Measurements from ENCODE around the gene BTN1A1. TPM values are rescaled to one million over a fixed set of nuclear protein-coding genes. Genes with fewer than 3 reads are reported as not detected.

The BTN1A1 gene
- total RNA-seq, 1 experiment from 2014 or later, result 0.10 TPM

GRCh38 chr6:26476896-26477295, 23.2 kb upstream of the BTN1A1 start:
- TF ChIP-seq SIN3A (IDR thresholded peaks at IDR 0.05; ENCODE audit: borderline replicate concordance, insufficient read depth, low read depth, low read length) (no peak), POLR2AphosphoS5 (IDR thresholded peaks at IDR 0.05; ENCODE audit: low read depth, low read length) (no peak)
- Histone ChIP-seq H3K9me3 (ENCODE audit: control insufficient read depth, insufficient read depth, low read depth, low read length) (peaks cover 3% of the 10 kb centered on the region; the same call in 1 of the 2 replicates), H3K27me3 (ENCODE audit: control insufficient read depth, insufficient read depth, low read length) (no peaks in the 10 kb centered on the region), H3K27ac (ENCODE audit: low read length) (no peak overlapping the region), H3K4me3 (ENCODE audit: low read depth in 2 of 2, low read length in 2 of 2) (no peak overlapping the region), H3K36me3 (ENCODE audit: control insufficient read depth, insufficient read depth, low read length) (no peaks in the 10 kb centered on the region), H3K4me1 (ENCODE audit: control insufficient read depth, insufficient read depth, low read length) (peaks cover 16% of the 10 kb centered on the region; the same call in 1 of the 2 replicates)
- intact Hi-C loops (cut with micrococcal nuclease; ENCODE audit: unreplicated experiment), result no loop called here
- DNase-seq (ENCODE audit: low read depth, low spot score) (no peak), ATAC-seq (no peak)
- ChIA-PET POLR2A (interaction anchor here (0.6 kb wide), 1 partner anchor 827 kb away, joined by 5 read pairs; no protein-coding TSS in a partner anchor), CTCF (interaction anchor here (0.5 kb wide), 1 partner anchor 135 kb away, joined by 4 read pairs; no protein-coding TSS in a partner anchor)
- in situ Hi-C loops (cut with HindIII; ENCODE audit: low pct_unique_long_range_greater_than_20kb, low sequenced_read_pairs), result no loop called here
- BruUV-seq (replicated peaks), result no TSS peak

- H3K36me3 ChIP-seq (ENCODE audit: control insufficient read depth, insufficient read depth, low read length), result no peaks in the 10 kb centered on the region
- ATAC-seq (no peak), DNase-seq (ENCODE audit: low read depth, low spot score) (no peak)
- BruUV-seq (replicated peaks), result no TSS peak
- H3K27me3 ChIP-seq (ENCODE audit: control insufficient read depth, insufficient read depth, low read length), result no peaks in the 10 kb centered on the region
- in situ Hi-C loops (cut with HindIII; ENCODE audit: low pct_unique_long_range_greater_than_20kb, low sequenced_read_pairs), result no loop called here
- POLR2A ChIA-PET, result interaction anchor here (0.6 kb wide), 1 partner anchor 827 kb away, joined by 5 read pairs; no protein-coding TSS in a partner anchor
- no peak overlapping the region for H3K27ac ChIP-seq (ENCODE audit: low read length)
- H3K4me3 ChIP-seq (ENCODE audit: low read depth in 2 of 2, low read length in 2 of 2), result no peak overlapping the region
- H3K9me3 ChIP-seq (ENCODE audit: control insufficient read depth, insufficient read depth, low read depth, low read length), result no peaks in the 10 kb centered on the region
- intact Hi-C loops (cut with micrococcal nuclease; ENCODE audit: unreplicated experiment), result no loop called here
- TF ChIP-seq REST (IDR thresholded peaks at IDR 0.05; ENCODE audit: insufficient read depth in 1 of 2, low read depth in 2 of 2, low read length in 1 of 2) (no peak), POLR2AphosphoS5 (IDR thresholded peaks at IDR 0.05; ENCODE audit: low read depth, low read length) (no peak), TCF7L2 (IDR thresholded peaks at IDR 0.05; ENCODE audit: low read depth, low read length) (no peak), SIN3A (IDR thresholded peaks at IDR 0.05; ENCODE audit: borderline replicate concordance, insufficient read depth, low read depth, low read length) (no peak), CTCF (IDR thresholded peaks at IDR 0.05) (no peak)
- H3K4me1 ChIP-seq (ENCODE audit: control insufficient read depth, insufficient read depth, low read length), result peaks cover 16% of the 10 kb centered on the region; the same call in 1 of the 2 replicates
- CTCF ChIA-PET, result interaction anchor here (0.5 kb wide), 1 partner anchor 136 kb away, joined by 4 read pairs; no protein-coding TSS in a partner anchor
Observed at GRCh38 chr6:26477426-26477825, 22.7 kb upstream of the BTN1A1 start.

Measured in Panc1 (cell line).